OCI-LY7 (cell line): Measurements from ENCODE around the gene SYVN1. TPM values are rescaled to one million over a fixed set of nuclear protein-coding genes. Genes with fewer than 3 reads are reported as not detected.
A peak's percentile ranks its signal among the peaks of the same experiment; 100 is the strongest.

Source experiments
- BruUV-seq: library from RNA; stranded (reverse); fragments of 400-500 nt; replicated peaks from 2 replicates; lab custom pipeline; 2021; lab: Mats Ljungman, UMichigan
- CTCF ChIA-PET: fragments of 300-600 bp; sonication (Branson Sonifier 250); formaldehyde crosslinking; loops from one replicate; lab custom pipeline; 2022; ENCODE audit warnings: antibody characterized with exemption; ENCODE audit not compliant: unreplicated experiment; lab: Charles Lee
- POLR2A ChIA-PET: fragments of 300-600 bp; sonication (Branson Sonifier 250); formaldehyde crosslinking; loops from one replicate; lab custom pipeline; 2022; ENCODE audit warnings: antibody characterized with exemption; lab: Charles Lee
- DNase-seq: peaks from one replicate; pipeline ENCODE4 v3.0.0-alpha.2; 2015; ENCODE audit warnings: low spot score
- H2AFZ ChIP-seq: fragments of 200-600 bp; sonication (generic), shearing (Covaris generic); 2 replicates; pipeline ENCODE4 v1.6.1; 2014; ENCODE audit warnings: mild to moderate bottlenecking, antibody characterized with exemption, low read length, moderate library complexity
- H3K27ac ChIP-seq: fragments of 200-600 bp; sonication (generic); 2 replicates; pipeline ENCODE4 v1.5.1; 2014; ENCODE audit warnings: mixed run types, low read depth, mild to moderate bottlenecking, moderate library complexity, low read length, inconsistent platforms; ENCODE audit not compliant: poor library complexity, severe bottlenecking
- H3K36me3 ChIP-seq: fragments of 200-600 bp; sonication (generic); 2 replicates; pipeline ENCODE4 v1.6.1; 2014; ENCODE audit warnings: mild to moderate bottlenecking, antibody characterized with exemption, low read length, moderate library complexity, mixed read lengths; ENCODE audit not compliant: insufficient read depth
- H3K4me1 ChIP-seq: fragments of 200-600 bp; sonication (generic); 2 replicates; pipeline ENCODE4 v1.5.1; 2014; ENCODE audit warnings: mild to moderate bottlenecking, low read length; ENCODE audit not compliant: insufficient read depth, poor library complexity, severe bottlenecking
- H3K4me2 ChIP-seq: fragments of 200-600 bp; sonication (generic); 2 replicates; pipeline ENCODE4 v1.6.1; 2014; ENCODE audit warnings: mild to moderate bottlenecking, low read length
- H3K4me3 ChIP-seq: fragments of 200-600 bp; sonication (generic); 2 replicates; pipeline ENCODE4 v1.5.1; 2014; ENCODE audit warnings: mild to moderate bottlenecking, low read depth, low read length; ENCODE audit not compliant: poor library complexity, severe bottlenecking
- H3K79me2 ChIP-seq: fragments of 200-600 bp; sonication (generic); 2 replicates; pipeline ENCODE4 v1.6.1; 2016; ENCODE audit warnings: low read depth, mild to moderate bottlenecking, low read length, moderate library complexity, mixed read lengths; ENCODE audit not compliant: insufficient read depth
- H3K9me2 ChIP-seq: fragments of 200-600 bp; sonication (generic); 2 replicates; pipeline ENCODE4 v1.6.1; 2016; ENCODE audit warnings: mild to moderate bottlenecking, low read length, mixed read lengths; ENCODE audit not compliant: insufficient read depth
- H3K9me3 ChIP-seq: fragments of 200-600 bp; sonication (generic); 2 replicates; pipeline ENCODE4 v1.6.1; 2014; ENCODE audit warnings: mild to moderate bottlenecking, mixed run types, low read length, mixed read lengths
- H4K20me1 ChIP-seq: fragments of 200-600 bp; sonication (generic); 2 replicates; pipeline ENCODE4 v1.6.1; 2014; ENCODE audit warnings: mild to moderate bottlenecking, antibody characterized with exemption, low read length, moderate library complexity, mixed read lengths; ENCODE audit not compliant: insufficient read depth
- EZH2phosphoT487 ChIP-seq: fragments of 200-600 bp; sonication (generic); IDR thresholded peaks from 2 replicates; pipeline ENCODE4 v1.6.1; 2018; ENCODE audit warnings: low read depth, borderline replicate concordance, mild to moderate bottlenecking, mixed run types, antibody characterized with exemption, low read length, moderate library complexity, mixed read lengths
- intact Hi-C: fragments of 100-400 bp; cut with micrococcal nuclease; formaldehyde crosslinking; loops from one replicate; pipeline ENCODE4 v1.10.0; 2022; ENCODE audit not compliant: unreplicated experiment
- total RNA-seq, 2 experiments: library from RNA; depleted of rRNA in 1 of 2; stranded (reverse); fragments of >200 nt in 1 of 2; shearing (Covaris generic) in 1 of 2; gene quantifications; 2 replicates each; pipeline ENCODE4 v1.2.3, GENCODE V29; 2014 to 2022
- TF ChIP-seq, protein P1 (sequence below): fragments of 200-600 bp; sonication (generic); conservative IDR thresholded peaks from 2 replicates; pipeline ENCODE4 v1.5.1; 2014; ENCODE audit warnings: mild to moderate bottlenecking, antibody characterized with exemption, low read length, moderate library complexity, mixed read lengths

The SYVN1 gene
- total RNA-seq, 2 experiments from 2014 or later, result 134 to 310 TPM

DNA sequence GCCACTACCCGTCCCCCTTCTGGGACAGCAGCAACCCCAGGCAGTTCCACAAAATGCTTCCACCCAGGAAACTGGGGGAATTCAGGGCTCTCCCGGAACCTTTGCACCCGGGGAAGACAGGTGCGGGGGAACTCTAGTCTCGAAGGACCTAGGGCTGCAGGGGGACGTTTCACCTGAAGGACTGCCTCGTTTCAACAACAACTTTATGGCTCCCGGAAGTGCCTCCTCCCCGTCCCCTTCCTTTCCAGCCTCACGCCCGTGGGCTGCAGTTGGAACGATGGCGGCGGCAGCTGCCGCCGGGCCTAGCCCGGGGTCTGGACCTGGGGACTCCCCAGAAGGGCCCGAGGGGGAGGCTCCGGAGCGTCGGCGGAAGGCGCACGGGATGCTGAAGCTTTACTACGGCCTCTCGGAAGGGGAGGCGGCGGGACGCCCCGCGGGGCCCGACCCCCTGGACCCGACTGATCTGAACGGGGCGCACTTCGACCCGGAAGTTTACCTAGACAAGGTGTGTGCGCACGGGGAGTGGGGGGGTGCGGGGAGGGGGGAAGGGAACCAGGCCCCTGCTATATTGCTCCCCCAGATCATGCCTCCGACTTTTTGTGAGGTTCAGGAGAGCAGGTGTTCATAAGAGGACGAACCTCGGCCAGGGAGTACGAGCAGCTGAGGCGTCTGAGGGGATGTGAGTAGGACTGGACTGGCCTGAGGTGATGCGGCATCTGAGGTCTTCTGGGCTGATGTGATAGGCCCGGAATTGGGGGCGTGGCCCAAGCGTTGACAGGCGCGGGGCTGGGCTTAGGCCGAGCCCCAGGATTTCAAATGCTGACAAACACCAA lies 38.1 kb downstream of the SYVN1 start, which contains the start of gene VPS51:
VPS51 (plus strand) TSS at position 241 of the 833 bp plus-strand sequence; CDS start at position 278, 37 bp downstream.
- peak; percentile 94 for DNase-seq
- intact Hi-C loops, result loop anchor here (1.0 kb wide), 1 partner anchor 56 kb away; no protein-coding TSS in a partner anchor
- Histone ChIP-seq H3K36me3 (peaks cover 35% of the 10 kb centered on the region), H3K4me3 (peak within 1 kb of the TSS; percentile 78), H3K79me2 (peaks cover 27% of the 10 kb centered on the region), H3K9me2 (no peaks in the 10 kb centered on the region), H3K4me2 (peak within 1 kb of the TSS; percentile 91), H4K20me1 (peaks cover 6% of the 10 kb centered on the region; the same call in 1 of the 2 replicates), H3K27ac (peak within 1 kb of the TSS; percentile 68), H2AFZ (peak within 1 kb of the TSS; percentile 94), H3K9me3 (no peaks in the 10 kb centered on the region), H3K4me1 (peaks cover 16% of the 10 kb centered on the region)
- ChIA-PET CTCF (no interaction called here), POLR2A (interaction anchor here (0.8 to 1.5 kb wide), 4 partner anchors 11 to 50 kb away, joined by 4 read pairs; no protein-coding TSS in a partner anchor)
- no TSS peak for BruUV-seq
- TF ChIP-seq EZH2phosphoT487, result no peak

DNA sequence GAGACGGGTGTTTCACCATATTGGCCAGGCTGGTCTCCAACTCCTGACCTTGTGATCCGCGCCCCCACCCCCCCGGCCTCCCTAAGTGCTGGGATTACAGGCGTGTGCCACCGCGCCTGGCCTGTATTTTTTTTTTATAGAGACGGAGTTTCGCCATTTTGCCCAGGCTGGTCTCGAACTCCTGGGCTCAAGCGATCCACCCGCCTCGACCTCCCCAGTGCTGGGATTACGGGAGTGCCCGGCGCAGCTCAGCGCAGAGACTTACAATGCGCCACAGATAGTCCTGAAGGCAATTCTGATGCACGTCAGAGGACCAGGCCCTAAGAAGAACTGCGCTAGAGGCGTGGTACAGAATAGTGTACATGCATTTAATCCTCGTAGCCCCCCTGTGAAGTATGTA lies 38.9 kb downstream of the SYVN1 start:
- peak overlapping the region; percentile 78 for H3K4me3 ChIP-seq
- peak overlapping the region; percentile 94 for H2AFZ ChIP-seq
- no peak overlapping the region for H3K27ac ChIP-seq
- no peaks in the 10 kb centered on the region for H3K9me2 ChIP-seq
- peaks cover 32% of the 10 kb centered on the region for H3K36me3 ChIP-seq
- H4K20me1 ChIP-seq, result peaks cover 6% of the 10 kb centered on the region; the same call in 1 of the 2 replicates
- no peaks in the 10 kb centered on the region for H3K9me3 ChIP-seq
- CTCF ChIA-PET, result no interaction called here
- no peak for DNase-seq
- TF ChIP-seq, protein P1, sequence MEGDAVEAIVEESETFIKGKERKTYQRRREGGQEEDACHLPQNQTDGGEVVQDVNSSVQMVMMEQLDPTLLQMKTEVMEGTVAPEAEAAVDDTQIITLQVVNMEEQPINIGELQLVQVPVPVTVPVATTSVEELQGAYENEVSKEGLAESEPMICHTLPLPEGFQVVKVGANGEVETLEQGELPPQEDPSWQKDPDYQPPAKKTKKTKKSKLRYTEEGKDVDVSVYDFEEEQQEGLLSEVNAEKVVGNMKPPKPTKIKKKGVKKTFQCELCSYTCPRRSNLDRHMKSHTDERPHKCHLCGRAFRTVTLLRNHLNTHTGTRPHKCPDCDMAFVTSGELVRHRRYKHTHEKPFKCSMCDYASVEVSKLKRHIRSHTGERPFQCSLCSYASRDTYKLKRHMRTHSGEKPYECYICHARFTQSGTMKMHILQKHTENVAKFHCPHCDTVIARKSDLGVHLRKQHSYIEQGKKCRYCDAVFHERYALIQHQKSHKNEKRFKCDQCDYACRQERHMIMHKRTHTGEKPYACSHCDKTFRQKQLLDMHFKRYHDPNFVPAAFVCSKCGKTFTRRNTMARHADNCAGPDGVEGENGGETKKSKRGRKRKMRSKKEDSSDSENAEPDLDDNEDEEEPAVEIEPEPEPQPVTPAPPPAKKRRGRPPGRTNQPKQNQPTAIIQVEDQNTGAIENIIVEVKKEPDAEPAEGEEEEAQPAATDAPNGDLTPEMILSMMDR, result no peak
- no peak for TF ChIP-seq EZH2phosphoT487
- intact Hi-C loops, result no loop called here
- BruUV-seq, result no TSS peak
- POLR2A ChIA-PET, result no interaction called here
- H3K4me2 ChIP-seq, result peak overlapping the region; percentile 56
- peaks cover 19% of the 10 kb centered on the region for H3K4me1 ChIP-seq
- H3K79me2 ChIP-seq, result peaks cover 21% of the 10 kb centered on the region

GRCh38 chr11:65090628-65091027 lies 43.7 kb downstream of the SYVN1 start:
- H3K4me3 ChIP-seq, result no peak overlapping the region
- BruUV-seq, result no TSS peak
- intact Hi-C loops, result no loop called here
- ChIA-PET CTCF (no interaction called here), POLR2A (interaction anchor here (1.4 kb wide), 1 partner anchor 14 kb away, joined by 5 read pairs; no protein-coding TSS in a partner anchor)
- peaks cover 21% of the 10 kb centered on the region for H3K36me3 ChIP-seq
- no peak for TF ChIP-seq EZH2phosphoT487
- TF ChIP-seq, protein P1, result no peak
- no peak overlapping the region for H2AFZ ChIP-seq
- H3K9me3 ChIP-seq, result no peaks in the 10 kb centered on the region
- no peaks in the 10 kb centered on the region for H3K9me2 ChIP-seq
- no peak overlapping the region for H3K4me2 ChIP-seq
- no peaks in the 10 kb centered on the region for H4K20me1 ChIP-seq
- H3K79me2 ChIP-seq, result no peaks in the 10 kb centered on the region
- H3K27ac ChIP-seq, result no peak overlapping the region
- DNase-seq, result no peak
- H3K4me1 ChIP-seq, result peaks cover 12% of the 10 kb centered on the region
